HG03060 (cell line): ENCODE data around the gene HMCN1.

Experiments used
- ATAC-seq: cut with Tn5 transposase; IDR thresholded peaks from one replicate; pipeline ENCODE4 v1.9.1; 2021; ENCODE audit warnings: low read depth, moderate number of reproducible peaks; ENCODE audit not compliant: unreplicated experiment

Gene HMCN1

DNA sequence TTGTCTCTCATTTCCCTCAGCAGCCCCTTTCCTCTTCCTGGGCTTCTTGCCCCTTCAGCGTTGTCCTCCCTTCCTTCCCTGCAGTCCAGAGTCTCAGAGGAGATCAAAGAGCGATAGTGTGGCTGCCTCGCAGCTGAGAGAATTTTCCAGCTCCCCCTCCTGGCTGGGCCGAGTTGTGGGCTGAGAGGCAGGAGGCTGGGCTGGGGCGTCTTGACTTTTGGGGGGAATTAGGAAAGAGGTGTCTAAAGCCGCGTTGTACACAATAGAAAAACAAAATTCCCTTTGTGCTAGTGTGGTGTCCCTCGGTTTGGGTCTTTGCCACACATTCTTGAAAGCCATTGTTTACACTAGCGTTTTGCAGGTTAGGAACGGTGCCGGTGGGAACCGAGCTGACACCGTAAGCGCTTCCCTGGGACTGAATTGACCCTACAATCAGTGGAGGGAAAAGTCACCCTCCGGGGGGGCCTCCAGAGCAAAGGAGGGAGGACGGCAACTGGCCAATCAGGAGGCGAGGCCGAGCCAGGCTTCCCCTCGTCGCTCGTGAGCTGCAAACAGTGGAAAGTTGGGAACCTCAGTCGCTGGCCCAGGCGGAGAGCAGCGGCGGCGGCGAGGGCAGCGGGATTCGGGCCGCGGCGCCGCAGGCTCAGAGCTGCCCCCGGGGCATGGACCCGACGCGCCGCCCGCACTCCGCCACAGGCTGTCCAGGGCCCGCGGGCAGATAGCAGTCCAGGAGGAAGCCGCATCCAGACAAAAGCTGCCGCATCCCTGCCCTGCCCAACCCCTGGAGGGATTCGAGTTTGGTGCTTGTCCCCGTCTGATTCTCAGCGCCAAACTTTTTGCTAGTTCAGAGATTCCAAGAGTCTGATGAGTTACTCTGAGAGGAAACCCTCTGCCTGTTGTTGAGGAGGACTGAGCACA is at the start of gene HMCN1:
Gene HMCN1 (plus strand): TSS at position 574 of the 918 bp plus-strand sequence. CDS start 389 bp downstream, outside the sequence.
- ATAC-seq, result no peak

DNA sequence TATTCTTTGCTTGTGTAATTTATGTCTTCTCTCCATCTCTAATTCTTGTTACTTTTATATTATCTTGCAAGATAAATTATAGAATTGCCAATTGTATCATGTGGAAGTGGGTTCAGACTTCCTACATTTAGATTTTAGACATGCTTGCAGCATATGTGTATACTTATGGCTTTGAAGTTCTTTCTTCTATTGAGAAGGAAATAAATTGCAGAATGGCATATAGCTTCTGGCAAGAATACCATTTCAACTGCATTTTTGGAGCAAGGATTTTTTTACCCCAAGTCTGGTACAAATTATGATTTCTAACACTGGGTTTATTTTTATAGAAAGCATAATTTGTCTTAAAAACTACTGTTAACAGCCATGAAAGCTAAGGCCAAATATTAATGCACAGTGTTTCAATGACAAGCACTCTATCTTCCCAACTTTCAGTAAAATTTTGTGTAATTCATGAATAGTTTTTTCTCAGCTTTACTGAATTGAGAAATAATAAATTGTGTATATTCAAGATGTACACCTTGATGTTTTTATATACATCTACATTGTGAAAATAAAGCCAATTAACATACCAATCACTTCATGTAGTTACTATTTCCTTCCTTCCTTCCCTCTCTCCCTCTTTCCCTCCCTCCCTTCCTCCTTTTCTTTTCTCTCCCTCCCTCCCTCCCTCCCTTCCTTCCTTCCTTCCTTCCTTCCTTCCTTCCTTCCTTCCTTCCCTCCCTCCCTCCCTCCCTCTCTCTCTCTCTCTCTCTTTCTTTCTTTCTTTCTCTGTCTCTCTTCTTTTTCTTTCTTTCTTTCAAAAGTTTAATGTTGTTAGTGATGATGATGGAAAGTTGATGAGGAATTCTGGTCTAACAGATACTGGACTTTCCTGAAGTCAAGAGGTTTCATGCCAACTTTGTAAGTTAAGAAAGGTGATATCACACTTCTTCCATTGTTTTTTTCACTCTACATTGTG is 47.1 kb upstream of the HMCN1 start:
- no peak for ATAC-seq

DNA sequence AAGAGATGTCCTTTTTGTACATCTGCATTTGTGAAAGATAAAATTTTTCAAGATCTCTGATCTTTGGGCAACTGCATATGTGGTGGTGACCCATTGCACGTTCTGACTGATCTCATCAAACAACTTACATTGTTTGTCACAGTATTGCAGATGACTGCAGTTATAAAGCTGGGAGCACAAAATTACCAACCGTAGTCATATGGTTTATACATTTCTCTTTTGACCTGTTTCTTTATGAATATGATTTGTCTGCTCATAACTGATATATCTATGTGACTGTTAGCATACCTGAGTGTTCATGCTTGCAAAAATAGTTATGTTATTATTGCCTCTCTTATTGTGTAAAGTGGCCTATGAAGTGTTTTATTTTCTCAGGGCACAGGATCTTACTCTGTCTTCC is 43.7 kb upstream of the HMCN1 start:
- ATAC-seq, result no peak

DNA sequence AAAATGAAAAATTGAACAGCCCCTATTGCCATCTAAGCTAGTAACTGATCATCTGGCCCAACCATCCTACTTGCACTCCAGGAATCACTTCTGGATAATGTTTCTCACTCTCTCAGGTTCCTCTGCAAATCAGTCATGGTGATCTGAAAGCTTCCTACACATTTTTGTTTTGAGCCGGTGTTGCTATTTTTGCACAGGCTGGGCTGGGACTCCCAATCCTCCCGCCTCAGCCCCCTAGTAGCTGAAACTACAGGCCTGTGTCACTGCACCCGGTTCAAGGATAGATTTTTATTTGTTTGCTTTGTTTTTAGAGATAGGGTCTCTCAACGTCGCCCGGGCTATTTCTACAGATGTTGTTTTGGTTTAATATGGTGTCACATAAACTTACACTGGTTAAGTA is 40.5 kb upstream of the HMCN1 start:
- no peak for ATAC-seq

DNA sequence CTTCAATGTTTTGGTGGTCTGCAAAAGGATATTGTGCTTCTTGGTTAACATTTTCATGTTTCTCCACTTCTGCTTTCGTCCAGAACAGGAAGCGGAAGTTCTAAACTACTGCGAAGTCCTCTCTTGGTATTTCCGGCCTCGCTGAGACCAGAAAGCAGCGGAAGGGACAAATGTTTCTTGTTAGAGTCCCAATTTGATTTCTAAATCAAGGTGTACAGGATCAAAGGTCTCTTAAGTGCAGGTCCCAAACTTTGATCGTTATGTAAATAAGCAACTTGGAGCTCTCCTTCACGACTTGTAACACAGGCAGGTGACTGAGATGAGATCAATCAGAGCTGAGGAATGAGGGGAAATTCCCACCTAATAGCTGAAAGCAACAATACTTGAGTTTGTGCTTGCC is 40.1 kb upstream of the HMCN1 start:
- peak; percentile 64 for ATAC-seq

GRCh38 chr1:185695299-185695698 is 38.9 kb upstream of the HMCN1 start:
- ATAC-seq, result no peak

DNA sequence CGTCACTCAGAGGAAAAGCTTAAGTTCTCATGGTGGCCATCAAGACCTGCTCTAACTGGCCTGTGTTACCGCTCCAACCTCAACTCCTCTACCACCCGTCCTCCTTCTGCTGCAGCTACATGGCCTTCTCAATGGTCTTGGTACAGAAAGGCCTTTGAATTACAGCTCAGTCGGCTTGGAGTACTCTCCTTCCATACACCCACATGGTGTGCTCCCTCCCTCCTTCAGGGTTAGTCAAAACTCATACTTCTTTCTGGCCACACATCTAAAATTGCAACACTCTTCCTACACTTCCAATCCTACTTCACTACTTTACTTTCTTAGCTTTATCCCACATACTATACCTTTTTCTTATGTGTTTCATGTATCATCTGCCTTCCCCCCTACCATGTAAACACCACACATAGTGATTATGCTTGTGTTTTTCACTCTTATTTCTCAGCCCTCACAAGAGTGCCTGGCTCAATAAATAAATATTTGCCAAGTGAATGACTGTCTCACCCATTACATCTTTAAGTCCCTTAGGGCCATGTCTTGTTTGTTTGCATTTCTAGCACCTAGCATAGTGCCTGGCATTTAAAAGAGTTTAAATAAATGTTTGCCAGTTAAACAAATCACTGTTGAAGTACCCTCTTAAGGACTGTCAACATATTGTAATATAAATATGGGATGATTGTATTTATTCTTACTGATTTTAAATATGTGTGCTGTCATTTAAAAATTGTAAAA is 37.6 kb upstream of the HMCN1 start:
- ATAC-seq, result no peak

GRCh38 chr1:185699874-185700273 is 34.3 kb upstream of the HMCN1 start:
- no peak for ATAC-seq

DNA sequence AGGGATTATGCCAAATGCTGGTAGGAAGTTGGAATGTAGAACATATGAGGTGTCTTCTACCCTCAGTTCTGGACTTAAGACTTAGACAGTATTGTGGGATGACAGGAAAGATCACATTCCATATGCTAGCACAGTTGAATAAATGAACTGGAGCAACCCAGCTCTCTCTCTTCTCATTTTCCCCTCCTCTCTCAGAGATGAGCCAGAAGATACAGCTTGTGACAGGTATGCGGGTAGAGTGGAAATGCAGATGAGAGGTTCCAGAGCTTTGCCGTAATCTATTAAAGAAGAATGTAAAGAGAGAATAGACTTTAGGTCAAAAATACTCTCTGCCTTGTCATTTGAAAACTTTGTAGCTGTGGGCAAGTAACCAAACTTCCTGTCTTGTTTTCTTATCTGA is 32.5 kb upstream of the HMCN1 start:
- no peak for ATAC-seq

DNA sequence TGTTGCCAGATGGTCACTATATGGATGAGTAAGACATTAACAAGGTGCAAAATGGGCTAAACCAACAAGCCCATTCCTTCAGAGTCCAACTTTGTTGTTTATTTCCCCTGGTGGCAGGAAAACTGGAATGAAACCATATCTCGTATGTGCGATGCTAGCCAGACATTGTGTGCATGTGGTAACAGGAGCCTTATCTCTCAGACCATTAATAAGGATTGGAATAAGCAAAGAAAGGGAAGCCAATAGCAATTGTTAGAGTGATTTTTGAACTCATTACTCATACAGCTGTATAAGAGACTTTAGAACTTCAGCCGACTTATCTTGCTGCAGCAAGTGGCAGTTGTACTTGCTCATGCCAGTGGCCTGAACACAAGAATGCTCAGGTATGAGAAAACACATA is 30.0 kb upstream of the HMCN1 start:
- no peak for ATAC-seq

DNA sequence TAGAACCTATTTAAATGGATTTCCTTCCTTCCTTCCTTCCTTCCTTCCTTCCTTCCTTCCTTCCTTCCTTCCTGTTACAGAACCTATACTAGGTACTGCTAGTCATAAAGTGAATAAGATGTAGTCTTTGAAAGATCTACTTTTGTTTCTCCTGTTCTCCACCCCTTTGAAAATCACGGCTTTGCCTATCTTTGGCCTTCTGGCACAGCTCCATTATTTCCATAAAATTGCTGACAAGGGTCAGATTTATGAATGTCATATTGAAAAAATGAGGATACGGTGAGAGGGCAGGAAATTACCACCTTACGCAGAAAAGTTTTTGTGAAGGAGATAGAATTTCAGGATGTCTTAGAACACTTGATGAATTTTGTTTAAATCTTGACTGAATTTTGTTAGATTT is 18.1 kb upstream of the HMCN1 start:
- ATAC-seq, result no peak

DNA sequence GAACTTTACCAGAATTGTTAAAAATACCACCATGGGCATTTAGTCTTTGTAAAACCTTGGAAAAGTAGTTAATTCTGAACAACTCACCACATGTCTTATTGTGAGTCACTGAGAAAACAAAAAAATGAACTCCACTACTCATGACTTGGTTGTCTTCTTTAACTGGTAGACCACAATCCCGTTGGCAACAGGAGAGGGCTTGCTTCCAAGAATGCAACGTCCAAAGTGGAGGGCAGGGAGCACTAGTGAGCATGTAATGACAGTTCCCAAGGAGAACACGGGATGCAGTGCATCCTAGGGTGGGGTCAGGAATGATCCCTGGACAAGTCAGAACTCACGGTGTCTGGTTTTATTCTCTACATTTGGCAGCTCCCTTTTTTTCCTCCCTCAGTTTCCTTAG is 15.2 kb upstream of the HMCN1 start:
- no peak for ATAC-seq

GRCh38 chr1:185720633-185721272 is 13.4 kb upstream of the HMCN1 start:
- no peak for ATAC-seq

- ATAC-seq, result no peak
Measured at GRCh38 chr1:185721553-185721952, 12.6 kb upstream of the HMCN1 start.

GRCh38 chr1:185722098-185722497 is 12.1 kb upstream of the HMCN1 start:
- no peak for ATAC-seq

- ATAC-seq, result no peak
Measured at GRCh38 chr1:185727726-185728125, 6.5 kb upstream of the HMCN1 start.

DNA sequence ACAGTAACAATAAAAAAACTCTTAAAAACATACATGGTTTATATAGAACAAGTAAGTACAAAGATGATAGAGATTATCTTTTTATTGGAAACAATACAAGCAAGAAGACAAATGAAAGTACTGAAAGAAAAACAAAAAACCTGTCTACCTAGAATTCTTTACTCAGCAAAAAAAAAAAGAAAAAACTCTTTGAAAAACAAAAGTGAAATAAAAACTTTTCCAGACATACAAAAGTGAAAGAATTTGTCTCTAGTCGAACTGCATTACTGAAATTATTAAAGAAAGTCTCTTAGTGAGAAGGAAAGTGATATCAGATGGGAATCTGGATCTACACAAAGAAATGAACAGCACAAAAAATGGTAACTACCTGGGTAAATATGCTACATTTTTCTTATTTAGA is 2.7 kb upstream of the HMCN1 start:
- ATAC-seq, result no peak

DNA sequence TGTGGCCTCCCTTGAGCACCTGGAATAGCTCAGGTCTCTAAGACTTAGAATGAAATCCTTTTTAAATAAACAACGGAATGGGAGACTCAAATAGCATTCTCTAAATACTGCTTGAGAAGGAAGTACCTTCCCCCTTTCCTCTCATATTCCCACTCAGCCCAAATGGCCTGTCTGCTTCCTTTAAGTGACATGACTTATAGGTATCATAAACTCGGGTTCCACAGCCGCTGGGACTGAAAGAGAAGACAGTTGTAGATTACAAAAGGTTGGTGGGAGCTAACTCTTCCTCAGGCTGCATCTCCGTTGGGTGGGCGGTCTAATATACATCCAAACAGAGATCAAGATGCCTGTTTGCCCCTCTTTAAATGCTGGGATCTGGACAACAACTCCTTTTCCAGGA is 1.2 kb upstream of the HMCN1 start:
- ATAC-seq, result no peak

GRCh38 chr1:185734929-185735700 is 924 bp downstream of the HMCN1 start:
- ATAC-seq, result no peak

DNA sequence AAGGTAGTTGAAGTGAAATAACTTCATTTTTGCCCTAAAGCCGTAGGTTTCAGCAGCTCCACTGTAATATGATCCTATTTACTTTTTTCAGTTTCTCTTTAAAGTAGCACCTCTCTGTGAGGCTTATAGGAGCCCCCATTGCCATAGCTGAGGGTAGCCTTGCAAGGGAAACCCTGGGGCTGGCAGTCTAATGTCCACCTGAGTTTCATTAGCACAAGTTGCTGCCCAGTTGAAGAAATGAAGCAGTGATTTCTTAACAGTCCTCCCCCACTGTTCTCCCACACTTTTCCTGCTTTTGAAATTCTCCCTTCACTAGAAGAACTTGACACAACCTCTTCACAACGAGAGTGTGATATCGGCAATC is 1.5 kb downstream of the HMCN1 start:
- no peak for ATAC-seq
